DOHH2 (cell line): ENCODE data around the gene ZNF764.

Source experiments
- EZH2phosphoT487 ChIP-seq: fragments of 200-600 bp; sonication (generic); IDR thresholded peaks from 2 replicates; pipeline ENCODE4 v1.6.1; 2017; ENCODE audit warnings: borderline replicate concordance, mild to moderate bottlenecking, antibody characterized with exemption, low read length, moderate library complexity, mixed read lengths
- TF ChIP-seq, protein P1 (sequence below): fragments of 200-600 bp; sonication (generic); IDR thresholded peaks from one replicate; pipeline ENCODE4 v1.5.1; 2014; ENCODE audit warnings: antibody characterized with exemption, mild to moderate bottlenecking, low read depth, low read length; ENCODE audit not compliant: poor library complexity, severe bottlenecking

DNA sequence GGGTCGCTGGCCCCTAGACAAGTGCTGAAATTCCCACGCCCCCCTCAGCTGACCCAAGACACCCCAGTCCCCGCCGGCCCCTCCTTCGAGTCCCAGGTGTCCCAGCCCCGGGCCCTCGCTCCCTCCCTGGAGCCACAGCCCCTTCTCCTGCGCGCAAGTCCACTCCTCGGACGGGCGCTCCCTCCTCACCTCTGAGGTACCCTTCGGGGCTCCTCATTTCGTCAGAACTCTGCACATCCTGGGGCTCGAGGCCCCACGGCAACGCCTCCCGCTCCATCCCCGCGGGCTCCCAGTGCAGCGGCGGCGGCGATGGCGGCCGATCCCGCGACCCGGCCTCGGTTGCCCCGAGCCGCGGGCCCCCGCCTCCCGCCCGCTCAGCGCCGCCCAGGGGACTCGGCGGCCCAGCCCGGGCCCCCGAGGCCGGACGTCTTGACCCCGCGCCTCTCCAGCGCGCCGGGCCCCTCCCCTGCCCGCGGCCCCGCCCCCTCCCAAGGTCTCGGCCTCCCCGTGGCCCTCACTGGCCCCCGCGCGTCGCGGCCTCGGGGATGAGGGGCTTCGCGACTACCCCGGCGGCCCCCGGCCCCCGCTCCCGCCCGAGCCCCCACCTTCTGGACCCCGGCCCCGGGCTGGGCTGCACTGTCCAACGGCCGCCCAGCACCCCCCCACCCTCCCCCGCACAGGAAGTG, 31.9 kb downstream of the ZNF764 start, which contains the start of gene ZNF768:
- TF ChIP-seq, protein P1, sequence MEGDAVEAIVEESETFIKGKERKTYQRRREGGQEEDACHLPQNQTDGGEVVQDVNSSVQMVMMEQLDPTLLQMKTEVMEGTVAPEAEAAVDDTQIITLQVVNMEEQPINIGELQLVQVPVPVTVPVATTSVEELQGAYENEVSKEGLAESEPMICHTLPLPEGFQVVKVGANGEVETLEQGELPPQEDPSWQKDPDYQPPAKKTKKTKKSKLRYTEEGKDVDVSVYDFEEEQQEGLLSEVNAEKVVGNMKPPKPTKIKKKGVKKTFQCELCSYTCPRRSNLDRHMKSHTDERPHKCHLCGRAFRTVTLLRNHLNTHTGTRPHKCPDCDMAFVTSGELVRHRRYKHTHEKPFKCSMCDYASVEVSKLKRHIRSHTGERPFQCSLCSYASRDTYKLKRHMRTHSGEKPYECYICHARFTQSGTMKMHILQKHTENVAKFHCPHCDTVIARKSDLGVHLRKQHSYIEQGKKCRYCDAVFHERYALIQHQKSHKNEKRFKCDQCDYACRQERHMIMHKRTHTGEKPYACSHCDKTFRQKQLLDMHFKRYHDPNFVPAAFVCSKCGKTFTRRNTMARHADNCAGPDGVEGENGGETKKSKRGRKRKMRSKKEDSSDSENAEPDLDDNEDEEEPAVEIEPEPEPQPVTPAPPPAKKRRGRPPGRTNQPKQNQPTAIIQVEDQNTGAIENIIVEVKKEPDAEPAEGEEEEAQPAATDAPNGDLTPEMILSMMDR = no peak
- no peak for TF ChIP-seq EZH2phosphoT487
